Measurements from ENCODE around the gene C19orf81.
A peak's percentile ranks its signal among the peaks of the same experiment; 100 is the strongest.

- TF ChIP-seq CTCF (IDR thresholded peaks at IDR 0.05; ENCODE audit: insufficient read depth, low read depth, low read length) (no peak), EZH2 (IDR thresholded peaks at IDR 0.05; ENCODE audit: insufficient read depth, low read length) (peak; percentile 46)
Observed at GRCh38 chr19:50695251-50696093, 46.2 kb downstream of the C19orf81 start.
